Endothelial cell of umbilical vein (primary cell): ENCODE measurements around the gene TAF11L14. TPM values are rescaled to one million over a fixed set of nuclear protein-coding genes. Genes with fewer than 3 reads are reported as not detected.
"Not testable (repeated sequence)": the region's sequence is repeated elsewhere in the genome, so short reads cannot be mapped to it uniquely, and the experiment has no call there.

Experiments used
- Bru-seq: library from RNA; stranded (reverse); fragments of 400-500 nt; gene quantifications from one replicate; lab custom pipeline; 2021; lab: Mats Ljungman, UMichigan
- BruChase-seq, 2 experiments: library from RNA; stranded (reverse); fragments of 400-500 nt; gene quantifications; one replicate each; lab custom pipeline; 2021; lab: Mats Ljungman, UMichigan
- BruUV-seq: library from RNA; stranded (reverse); fragments of 400-500 nt; replicated peaks from 2 replicates; lab custom pipeline; 2021; lab: Mats Ljungman, UMichigan
- CTCF ChIA-PET: fragments of 300-600, 350-600 bp; sonication (Branson Sonifier 250); formaldehyde crosslinking; loops from one replicate; lab custom pipeline; 2021; ENCODE audit warnings: antibody characterized with exemption, inconsistent platforms; lab: Charles Lee
- POLR2A ChIA-PET: fragments of 300-600, 350-600 bp; sonication (Branson Sonifier 250); formaldehyde crosslinking; loops from one replicate; lab custom pipeline; 2021; ENCODE audit warnings: antibody characterized with exemption, inconsistent platforms; lab: Charles Lee
- DNase-seq: peaks from one replicate; pipeline ENCODE4 v3.0.0-alpha.2; 2011; ENCODE audit warnings: low read depth, low spot score
- FAIRE-seq: peaks from 2 replicates; lab custom pipeline; 2011; peaks lifted over from hg19 to GRCh38; lab: Jason Lieb, UNC
- H2AFZ ChIP-seq: 2 replicates; pipeline ENCODE4 v1.6.0; 2012; ENCODE audit warnings: low read depth, low read length, control low read depth, inconsistent platforms
- H3K27ac ChIP-seq: 2 replicates; pipeline ENCODE4 v1.5.1; 2011; ENCODE audit warnings: low read depth, mild to moderate bottlenecking, control low read depth, low read length, moderate library complexity; ENCODE audit not compliant: insufficient read depth
- H3K27me3 ChIP-seq, 2 experiments: 2 replicates each; pipeline versions ENCODE4 v1.6.0 to v1.6.1; 2011; ENCODE audit warnings: low read length in 2 of 2, mixed read lengths in 1 of 2; ENCODE audit not compliant: control insufficient read depth in 2 of 2, insufficient read depth in 2 of 2
- H3K36me3 ChIP-seq, 2 experiments: 2 replicates in 1 of 2; 3 replicates in 1 of 2; pipeline ENCODE4 v1.5.1; 2011; ENCODE audit warnings: low read length in 2 of 2, mild to moderate bottlenecking in 1 of 2, moderate library complexity in 1 of 2; ENCODE audit not compliant: control insufficient read depth in 2 of 2, insufficient read depth in 2 of 2; ENCODE audit errors: extremely low read depth in 1 of 2
- H3K4me1 ChIP-seq: 3 replicates; pipeline ENCODE4 v1.5.1; 2011; ENCODE audit warnings: mild to moderate bottlenecking, low read length; ENCODE audit not compliant: control insufficient read depth, insufficient read depth; ENCODE audit errors: extremely low read depth
- H3K4me2 ChIP-seq: 2 replicates; pipeline ENCODE4 v1.6.1; 2011; ENCODE audit warnings: low read length, control low read depth, mixed read lengths; ENCODE audit not compliant: insufficient read depth
- H3K4me3 ChIP-seq, 3 experiments: fragments of 200-600 bp in 1 of 3; sonication (generic), shearing (Covaris generic) in 1 of 3; replicated peaks in 1 of 3; 2 replicates each; pipeline ENCODE4 v1.5.1; 2011 to 2016; ENCODE audit warnings: control low read depth in 3 of 3, low read length in 3 of 3, mild to moderate bottlenecking in 2 of 3, inconsistent platforms in 1 of 3, low read depth in 1 of 3, moderate library complexity in 1 of 3; ENCODE audit not compliant: insufficient read depth in 1 of 3
- H3K79me2 ChIP-seq: 2 replicates; pipeline ENCODE4 v1.6.0; 2012; ENCODE audit warnings: low read length, inconsistent platforms; ENCODE audit not compliant: control insufficient read depth, insufficient read depth
- H3K9ac ChIP-seq: replicated peaks from 2 replicates; pipeline ENCODE3; 2011; ENCODE audit warnings: low read length, control low read depth; ENCODE audit not compliant: insufficient read depth; ENCODE audit errors: extremely low read depth
- H3K9me1 ChIP-seq: replicated peaks from 3 replicates; pipeline ENCODE4 v1.6.0; 2011; ENCODE audit warnings: mild to moderate bottlenecking, low read length; ENCODE audit not compliant: control insufficient read depth, insufficient read depth; ENCODE audit errors: extremely low read depth
- H3K9me3 ChIP-seq: replicated peaks from 2 replicates; pipeline ENCODE4 v1.5.1; 2012; ENCODE audit warnings: low read length, inconsistent platforms; ENCODE audit not compliant: control insufficient read depth, insufficient read depth
- H4K20me1 ChIP-seq: replicated peaks from 2 replicates; pipeline ENCODE3; 2011; ENCODE audit warnings: mild to moderate bottlenecking, low read length; ENCODE audit not compliant: control insufficient read depth, insufficient read depth; ENCODE audit errors: extremely low read depth
- EZH2 ChIP-seq: IDR thresholded peaks from 2 replicates; pipeline ENCODE4 v1.6.1; 2012; ENCODE audit warnings: borderline replicate concordance, low read depth, mild to moderate bottlenecking, moderate library complexity, low read length, inconsistent platforms; ENCODE audit not compliant: severe bottlenecking
- FOS ChIP-seq: IDR thresholded peaks from 2 replicates; pipeline ENCODE4 v1.6.1; 2011; ENCODE audit warnings: mild to moderate bottlenecking, low read length, moderate library complexity, borderline replicate concordance; ENCODE audit not compliant: insufficient read depth
- GATA2 ChIP-seq: IDR thresholded peaks from 2 replicates; pipeline ENCODE4 v1.7.0; 2011; ENCODE audit warnings: low read depth, mild to moderate bottlenecking, moderate library complexity, mixed read lengths, low read length; ENCODE audit not compliant: insufficient read length, insufficient read depth
- JUN ChIP-seq: IDR thresholded peaks from 2 replicates; pipeline ENCODE4 v1.6.1; 2011; ENCODE audit warnings: borderline replicate concordance, low read depth; ENCODE audit not compliant: insufficient read length, insufficient read depth
- MYC ChIP-seq: IDR thresholded peaks from one replicate; pipeline ENCODE4 v1.6.1; 2011; ENCODE audit warnings: mild to moderate bottlenecking, low read depth, low read length
- POLR2A ChIP-seq: IDR thresholded peaks from 2 replicates; pipeline ENCODE4 v1.6.1; 2012; ENCODE audit warnings: low read depth, mild to moderate bottlenecking, control low read depth, low read length
- POLR2AphosphoS5 ChIP-seq: IDR thresholded peaks from 2 replicates; pipeline ENCODE4 v1.6.1; 2012; ENCODE audit warnings: low read depth, mild to moderate bottlenecking, control low read depth, low read length, moderate library complexity; ENCODE audit not compliant: insufficient read depth
- dilution Hi-C: fragments of 300-500 bp; cut with MboI; formaldehyde crosslinking; loops from one replicate; pipeline ENCODE4 v1.15.0; 2019; ENCODE audit warnings: low sequenced_read_pairs; ENCODE audit not compliant: extremely low pct_ligation_motif_present
- intact Hi-C: fragments of 100-400 bp; cut with micrococcal nuclease; formaldehyde crosslinking; loops from one replicate; pipeline ENCODE4 v1.10.0; 2022
- long read RNA-seq: library from polyadenylated mRNA; stranded (forward); transcript quantifications from one replicate; pipeline ENCODE4 v2.0.0, GENCODE V29; 2021
- polyA minus RNA-seq, 3 experiments: library from RNA; depleted of rRNA, polyadenylated mRNA; stranded (reverse); fragments of >200 nt; gene quantifications; 1 replicate in 1 of 3; 2 replicates in 2 of 3; pipeline ENCODE4 v1.2.3, GENCODE V29; 2011
- polyA plus RNA-seq, 4 experiments: library from polyadenylated mRNA; depleted of rRNA in 3 of 4; stranded (reverse) in 3 of 4; unstranded in 1 of 4; fragments of >200 nt; gene quantifications; 2 replicates each; pipeline versions ENCODE4 v1.2.1 to v1.2.3, GENCODE V29; 2011 to 2012; ENCODE audit warnings: missing spikeins in 1 of 4
- total RNA-seq: library from RNA; stranded (reverse); gene quantifications from 2 replicates; pipeline ENCODE4 v1.2.3, GENCODE V29; 2021
- TF ChIP-seq, protein P1 (sequence below): IDR thresholded peaks from 2 replicates; pipeline ENCODE4 v1.6.1; 2011; ENCODE audit not compliant: insufficient read depth, insufficient read length
- TF ChIP-seq, protein P2 (sequence below), 2 donors: IDR thresholded peaks; 1 replicate in 1 of 2; 2 replicates in 1 of 2; pipeline ENCODE4 v1.5.1; 2011; ENCODE audit warnings: low read length in 2 of 2, mild to moderate bottlenecking in 2 of 2, moderate library complexity in 2 of 2, control low read depth in 1 of 2, inconsistent platforms in 1 of 2, low read depth in 1 of 2; ENCODE audit not compliant: insufficient read depth in 1 of 2; ENCODE audit errors: extremely low read depth in 1 of 2

TAF11L14 gene
- total RNA-seq (not detected in 2 replicates), polyA plus RNA-seq (not detected in 2 replicates), polyA minus RNA-seq (not detected in 2 replicates), Bru-seq, nascent RNA (not detected), BruChase-seq, experiment 1, labeled RNA remaining after a 6-hour chase (not detected), BruChase-seq, experiment 2, labeled RNA remaining after a 2-hour chase (not detected)
- polyA plus RNA-seq (2011; cell fraction: cytosol; rRNA removed) = not detected in 2 replicates
- not detected in 2 replicates for polyA plus RNA-seq (2011; cell fraction: nucleus; rRNA removed)
- polyA plus RNA-seq (2012) = not detected in 2 replicates
- polyA minus RNA-seq (2011; cell fraction: cytosol; rRNA and poly(A)+ RNA removed) = not detected
- not detected in 2 replicates for polyA minus RNA-seq (2011; cell fraction: nucleus; rRNA and poly(A)+ RNA removed)
- long read RNA-seq = 0 reads

DNA sequence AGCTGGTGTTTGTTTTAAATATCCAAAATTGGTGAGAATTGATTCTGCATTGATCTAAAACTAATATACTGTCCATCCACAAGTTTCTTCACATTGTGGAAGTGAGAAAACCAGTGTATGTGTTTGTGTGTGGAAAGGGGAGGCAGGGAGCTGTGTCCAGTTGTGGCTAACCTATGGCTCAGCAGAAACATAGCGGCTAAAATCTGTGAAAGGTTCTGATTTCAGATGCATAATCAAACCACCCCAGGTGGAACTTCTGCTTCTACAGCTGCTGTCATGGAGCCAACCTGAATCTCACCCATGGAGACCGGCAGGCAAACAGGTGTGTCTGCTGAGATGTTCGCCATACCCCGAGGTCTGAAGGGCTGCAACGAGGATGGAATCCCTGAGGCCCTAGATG, at the start of gene TAF11L14:
Gene TAF11L14, plus strand, starts transcription at position 301 of the 400 bp plus-strand sequence.
- CTCF ChIA-PET = no interaction called here
- no TSS peak for BruUV-seq
- Histone ChIP-seq H3K79me2 (no peaks in the 10 kb centered on the region), H3K9me1 (no peaks in the 10 kb centered on the region), H3K9ac (no peak within 1 kb of the TSS), H3K27ac (no peak within 1 kb of the TSS), H3K4me1 (no peaks in the 10 kb centered on the region), H3K27me3 (no peaks in the 10 kb centered on the region), H4K20me1 (no peaks in the 10 kb centered on the region), H3K9me3 (no peaks in the 10 kb centered on the region), H2AFZ (no peak within 1 kb of the TSS), H3K4me2 (no peak within 1 kb of the TSS), H3K4me3 (no peak within 1 kb of the TSS), H3K36me3 (no peaks in the 10 kb centered on the region)
- intact Hi-C loops (no loop called here), dilution Hi-C loops (no loop called here)
- TF ChIP-seq POLR2AphosphoS5 = no peak
- no peak for TF ChIP-seq JUN
- no peak for TF ChIP-seq EZH2
- TF ChIP-seq POLR2A = no peak
- TF ChIP-seq GATA2 = no peak
- no peak for TF ChIP-seq MYC
- TF ChIP-seq FOS = no peak
- TF ChIP-seq, protein P1, sequence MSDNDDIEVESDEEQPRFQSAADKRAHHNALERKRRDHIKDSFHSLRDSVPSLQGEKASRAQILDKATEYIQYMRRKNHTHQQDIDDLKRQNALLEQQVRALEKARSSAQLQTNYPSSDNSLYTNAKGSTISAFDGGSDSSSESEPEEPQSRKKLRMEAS = no peak
- TF ChIP-seq, protein P2, sequence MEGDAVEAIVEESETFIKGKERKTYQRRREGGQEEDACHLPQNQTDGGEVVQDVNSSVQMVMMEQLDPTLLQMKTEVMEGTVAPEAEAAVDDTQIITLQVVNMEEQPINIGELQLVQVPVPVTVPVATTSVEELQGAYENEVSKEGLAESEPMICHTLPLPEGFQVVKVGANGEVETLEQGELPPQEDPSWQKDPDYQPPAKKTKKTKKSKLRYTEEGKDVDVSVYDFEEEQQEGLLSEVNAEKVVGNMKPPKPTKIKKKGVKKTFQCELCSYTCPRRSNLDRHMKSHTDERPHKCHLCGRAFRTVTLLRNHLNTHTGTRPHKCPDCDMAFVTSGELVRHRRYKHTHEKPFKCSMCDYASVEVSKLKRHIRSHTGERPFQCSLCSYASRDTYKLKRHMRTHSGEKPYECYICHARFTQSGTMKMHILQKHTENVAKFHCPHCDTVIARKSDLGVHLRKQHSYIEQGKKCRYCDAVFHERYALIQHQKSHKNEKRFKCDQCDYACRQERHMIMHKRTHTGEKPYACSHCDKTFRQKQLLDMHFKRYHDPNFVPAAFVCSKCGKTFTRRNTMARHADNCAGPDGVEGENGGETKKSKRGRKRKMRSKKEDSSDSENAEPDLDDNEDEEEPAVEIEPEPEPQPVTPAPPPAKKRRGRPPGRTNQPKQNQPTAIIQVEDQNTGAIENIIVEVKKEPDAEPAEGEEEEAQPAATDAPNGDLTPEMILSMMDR (IDR thresholded peaks at IDR 0.05; ENCODE audit: extremely low read depth in 1 of 2, insufficient read depth in 1 of 2, low read depth in 1 of 2, low read length in 2 of 2) = no peak
- POLR2A ChIA-PET = no interaction called here
- DNase-seq = no peak
- FAIRE-seq = no peak

DNA sequence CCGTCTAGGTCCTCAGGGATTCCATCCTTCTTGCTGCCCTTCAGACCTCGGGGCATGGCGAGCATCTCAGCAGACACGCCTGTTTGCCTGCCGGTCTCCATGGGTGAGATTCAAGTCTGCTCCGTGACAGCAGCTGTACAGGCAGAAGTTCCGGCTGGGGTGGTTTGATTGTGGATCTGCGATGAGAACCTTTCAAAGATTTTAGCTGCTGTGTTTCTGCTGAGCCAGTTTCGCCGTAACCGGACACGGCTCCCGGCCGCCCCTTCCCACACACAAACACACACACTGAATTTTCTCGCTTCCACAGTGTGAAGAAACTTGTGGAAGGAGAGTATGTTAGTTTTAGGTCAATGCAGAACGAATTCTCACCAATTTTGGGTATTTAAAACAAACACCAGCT, 48.6 kb upstream of the TAF11L14 start, which contains the start of gene TAF11L7:
Gene TAF11L7, minus strand, starts transcription at position 101 of the 400 bp plus-strand sequence.
- H3K9me3 ChIP-seq, POLR2A ChIA-PET, H3K36me3 ChIP-seq, H2AFZ ChIP-seq, dilution Hi-C loops, H3K79me2 ChIP-seq, intact Hi-C loops, BruUV-seq, H3K4me1 ChIP-seq, H3K4me3 ChIP-seq, H4K20me1 ChIP-seq, H3K27ac ChIP-seq, FAIRE-seq, H3K27me3 ChIP-seq, H3K9me1 ChIP-seq, H3K4me2 ChIP-seq, DNase-seq, H3K9ac ChIP-seq, CTCF ChIA-PET: not testable (repeated sequence)
